Uterus (tissue), 4 donors: Measurements from ENCODE around the gene ANXA9. TPM values are rescaled to one million over a fixed set of nuclear protein-coding genes. Genes with fewer than 3 reads are reported as not detected.

ENCODE experiments used
- DNase-seq, 2 donors: peaks; one replicate each; pipeline ENCODE4 v3.0.0-alpha.2; 2019 to 2020
- H3K27ac ChIP-seq, 2 donors: fragments of 200-600 bp; sonication (generic); 1 replicate in 1 of 2; 2 replicates in 1 of 2; pipeline ENCODE4 v1.5.1; 2016 to 2018
- H3K27me3 ChIP-seq, 2 donors: fragments of 200-600 bp; sonication (generic); one replicate each; pipeline ENCODE4 v1.5.1; 2018 to 2019; ENCODE audit warnings: control low read depth in 1 of 2
- H3K36me3 ChIP-seq, 2 donors: fragments of 200-600 bp; sonication (generic); one replicate each; pipeline ENCODE4 v1.5.1; 2019; ENCODE audit warnings: control low read depth in 1 of 2
- H3K4me1 ChIP-seq, 2 donors: fragments of 200-600 bp; sonication (generic); one replicate each; pipeline ENCODE4 v1.5.1; 2018 to 2019; ENCODE audit warnings: control low read depth in 1 of 2
- H3K4me3 ChIP-seq, 2 donors: fragments of 200-600 bp; sonication (generic); 1 replicate in 1 of 2; 2 replicates in 1 of 2; pipeline ENCODE4 v1.5.1; 2018 to 2019; ENCODE audit warnings: mild to moderate bottlenecking in 1 of 2
- H3K9me3 ChIP-seq, 2 donors: fragments of 200-600 bp; sonication (generic); one replicate each; pipeline ENCODE4 v1.5.1; 2019; ENCODE audit warnings: control low read depth in 1 of 2
- CTCF ChIP-seq, 4 experiments: fragments of 200-600 bp in 2 of 4; fragments of 450-650 bp in 2 of 4; sonication (generic) in 2 of 4; IDR thresholded peaks; one replicate each; pipeline ENCODE4 v1.5.1; 2016 to 2019; ENCODE audit warnings: antibody characterized with exemption in 4 of 4, mild to moderate bottlenecking in 2 of 4, moderate library complexity in 1 of 4
- POLR2A ChIP-seq, 2 donors: fragments of 450-650 bp; IDR thresholded peaks; one replicate each; pipeline ENCODE4 v1.6.1; 2016; ENCODE audit warnings: antibody characterized with exemption in 2 of 2, mild to moderate bottlenecking in 1 of 2, moderate library complexity in 1 of 2
- intact Hi-C: fragments of 100-400 bp; cut with DNase I; formaldehyde crosslinking; loops from one replicate; pipeline ENCODE4 v1.15.1; 2023; ENCODE audit warnings: low total_unique reads
- total RNA-seq, 4 donors: library from RNA; depleted of rRNA in 3 of 4; stranded (reverse); fragments of >200 nt in 3 of 4; gene quantifications; one replicate each; pipeline versions ENCODE4 v1.1.0 to v1.2.4, GENCODE V29; 2014 to 2023
- donor health status: DM: yes; HTN: yes; CAD: no.

ANXA9 gene
- total RNA-seq, 4 donors from 2014 or later = 2.3 to 54.3 (median 6.2) TPM

- H3K36me3 ChIP-seq = no peaks in the 10 kb centered on the region
- no peaks in the 10 kb centered on the region for H3K9me3 ChIP-seq
- no peak for TF ChIP-seq CTCF (IDR thresholded peaks at IDR 0.05)
- DNase-seq = no peak
- no peak overlapping the region for H3K4me3 ChIP-seq
- intact Hi-C loops = no loop called here
- no peaks in the 10 kb centered on the region for H3K4me1 ChIP-seq
- H3K27me3 ChIP-seq = no peaks in the 10 kb centered on the region
- H3K27ac ChIP-seq = no peak overlapping the region
Measured at GRCh38 chr1:150960646-150961045, 21.4 kb upstream of the ANXA9 start.

GRCh38 chr1:150961756-150962155 is 20.3 kb upstream of the ANXA9 start:
- H3K27ac ChIP-seq = no peak overlapping the region
- TF ChIP-seq CTCF (IDR thresholded peaks at IDR 0.05) (no peak), POLR2A (IDR thresholded peaks at IDR 0.05) (no peak)
- no peak for DNase-seq
- no peaks in the 10 kb centered on the region for H3K36me3 ChIP-seq
- no peak overlapping the region for H3K4me3 ChIP-seq
- no peaks in the 10 kb centered on the region for H3K9me3 ChIP-seq
- H3K27me3 ChIP-seq = no peaks in the 10 kb centered on the region
- H3K4me1 ChIP-seq = no peaks in the 10 kb centered on the region
- intact Hi-C loops = no loop called here

GRCh38 chr1:150963321-150964163 is 18.6 kb upstream of the ANXA9 start:
- Histone ChIP-seq H3K9me3 (no peaks in the 10 kb centered on the region), H3K4me3 (no peak overlapping the region), H3K4me1 (no peaks in the 10 kb centered on the region), H3K27me3 (no peaks in the 10 kb centered on the region), H3K27ac (no peak overlapping the region), H3K36me3 (no peaks in the 10 kb centered on the region)
- DNase-seq = no peak
- TF ChIP-seq CTCF (IDR thresholded peaks at IDR 0.05) = no peak
- TF ChIP-seq POLR2A (IDR thresholded peaks at IDR 0.05) = no peak
- intact Hi-C loops = no loop called here

GRCh38 chr1:150964164-150964489 is 18.0 kb upstream of the ANXA9 start:
- no peak for DNase-seq
- Histone ChIP-seq H3K27me3 (no peaks in the 10 kb centered on the region), H3K4me3 (no peak overlapping the region), H3K36me3 (no peaks in the 10 kb centered on the region), H3K4me1 (no peaks in the 10 kb centered on the region), H3K9me3 (no peaks in the 10 kb centered on the region), H3K27ac (no peak overlapping the region)
- TF ChIP-seq CTCF (IDR thresholded peaks at IDR 0.05) = no peak
- TF ChIP-seq POLR2A (IDR thresholded peaks at IDR 0.05) = no peak
- intact Hi-C loops = no loop called here

GRCh38 chr1:150965605-150966004 is 16.5 kb upstream of the ANXA9 start:
- H3K4me1 ChIP-seq = peaks cover 0 to 4% of the 10 kb centered on the region in 2 donors
- intact Hi-C loops = no loop called here
- H3K27ac ChIP-seq = no peak overlapping the region
- H3K9me3 ChIP-seq = no peaks in the 10 kb centered on the region
- DNase-seq = no peak
- H3K4me3 ChIP-seq = no peak overlapping the region
- no peaks in the 10 kb centered on the region for H3K36me3 ChIP-seq
- TF ChIP-seq CTCF (IDR thresholded peaks at IDR 0.05) = no peak
- no peak for TF ChIP-seq POLR2A (IDR thresholded peaks at IDR 0.05)
- H3K27me3 ChIP-seq = no peaks in the 10 kb centered on the region
